Measurements from ENCODE around the gene STPG3. TPM values are rescaled to one million over a fixed set of nuclear protein-coding genes. Genes with fewer than 3 reads are reported as not detected.

Gene STPG3
- total RNA-seq, 2 experiments from 2014 or later, result not detected

DNA sequence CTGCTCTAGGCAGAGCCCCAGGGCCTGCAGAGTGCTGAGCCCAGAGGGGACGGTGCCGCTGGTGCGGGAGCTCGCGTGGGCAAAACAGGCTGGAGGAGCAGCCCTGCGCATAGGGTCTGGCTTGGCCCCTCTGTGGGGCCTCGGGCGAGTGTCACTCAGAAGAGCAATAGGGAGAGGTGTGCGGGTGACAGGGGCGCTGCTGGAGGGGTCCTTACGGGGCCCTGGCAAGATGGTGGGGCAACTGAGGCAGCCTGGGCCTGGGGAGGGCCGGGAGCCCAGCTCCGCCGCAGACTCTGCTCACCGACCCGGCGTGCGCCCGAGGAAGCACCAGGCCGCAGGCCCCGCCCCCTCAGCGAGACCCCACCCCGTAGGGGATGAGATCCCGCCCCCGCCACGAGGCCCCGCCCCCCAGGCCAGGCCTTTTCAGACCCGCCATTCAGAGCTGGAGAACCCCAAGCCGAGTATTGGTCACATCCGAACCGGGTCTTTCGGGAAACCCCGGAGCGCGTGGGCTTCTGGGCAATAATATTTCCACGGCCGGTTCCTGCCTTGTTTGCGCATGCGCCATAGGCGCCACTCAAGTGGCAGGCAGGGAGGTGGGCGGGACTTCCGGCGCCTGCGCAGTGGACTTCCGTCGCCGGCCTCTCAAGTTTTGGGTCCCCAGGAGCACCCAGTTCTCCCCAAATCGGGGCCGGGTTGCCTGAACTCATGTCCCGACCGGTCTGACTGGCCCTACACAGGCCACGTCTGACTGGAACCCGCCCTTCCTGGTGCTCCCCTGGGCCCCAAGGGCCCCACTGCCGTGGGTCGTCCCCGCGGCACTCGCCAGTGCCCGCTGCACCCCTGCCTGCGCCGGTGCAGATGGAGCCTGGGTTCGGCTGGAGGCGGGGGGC lies 27.8 kb upstream of the STPG3 start:
- peak overlapping the region; percentile 83 for H3K27ac Mint-ChIP-seq
- intact Hi-C loops (cut with DNase I, micrococcal nuclease), result loop anchor here (1.0 to 10.0 kb wide), 24 partner anchors 13 to 439 kb away; partner anchors contain the start of genes ANAPC2 (in 2 of the 2), SSNA1 (in 2 of the 2), TPRN (in 2 of the 2) and ABCA2 (in 1 of the 2)
- ATAC-seq (peak; percentile 90), DNase-seq (peak; percentile 99)
- peak overlapping the region; percentile 80 for H3K4me3 Mint-ChIP-seq
- H3K27me3 Mint-ChIP-seq, result peaks cover 2% of the 10 kb centered on the region
- no peaks in the 10 kb centered on the region for H3K9me3 Mint-ChIP-seq (ENCODE audit: low read depth)
- H3K36me3 Mint-ChIP-seq (ENCODE audit: low read depth), result no peaks in the 10 kb centered on the region
- CTCF ChIA-PET, result interaction anchor here (0.6 to 3.9 kb wide), 11 partner anchors 13 to 127 kb away, joined by 3 to 23 read pairs (median 3); partner anchors contain the start of genes NDOR1, TMEM203 and TUBB4B
- peaks cover 8% of the 10 kb centered on the region for H3K4me1 Mint-ChIP-seq
- POLR2A ChIA-PET, result interaction anchor here (1.0 to 1.8 kb wide), 4 partner anchors 16 to 94 kb away, joined by 3 to 10 read pairs (median 4); partner anchors contain the start of gene TUBB4B

DNA sequence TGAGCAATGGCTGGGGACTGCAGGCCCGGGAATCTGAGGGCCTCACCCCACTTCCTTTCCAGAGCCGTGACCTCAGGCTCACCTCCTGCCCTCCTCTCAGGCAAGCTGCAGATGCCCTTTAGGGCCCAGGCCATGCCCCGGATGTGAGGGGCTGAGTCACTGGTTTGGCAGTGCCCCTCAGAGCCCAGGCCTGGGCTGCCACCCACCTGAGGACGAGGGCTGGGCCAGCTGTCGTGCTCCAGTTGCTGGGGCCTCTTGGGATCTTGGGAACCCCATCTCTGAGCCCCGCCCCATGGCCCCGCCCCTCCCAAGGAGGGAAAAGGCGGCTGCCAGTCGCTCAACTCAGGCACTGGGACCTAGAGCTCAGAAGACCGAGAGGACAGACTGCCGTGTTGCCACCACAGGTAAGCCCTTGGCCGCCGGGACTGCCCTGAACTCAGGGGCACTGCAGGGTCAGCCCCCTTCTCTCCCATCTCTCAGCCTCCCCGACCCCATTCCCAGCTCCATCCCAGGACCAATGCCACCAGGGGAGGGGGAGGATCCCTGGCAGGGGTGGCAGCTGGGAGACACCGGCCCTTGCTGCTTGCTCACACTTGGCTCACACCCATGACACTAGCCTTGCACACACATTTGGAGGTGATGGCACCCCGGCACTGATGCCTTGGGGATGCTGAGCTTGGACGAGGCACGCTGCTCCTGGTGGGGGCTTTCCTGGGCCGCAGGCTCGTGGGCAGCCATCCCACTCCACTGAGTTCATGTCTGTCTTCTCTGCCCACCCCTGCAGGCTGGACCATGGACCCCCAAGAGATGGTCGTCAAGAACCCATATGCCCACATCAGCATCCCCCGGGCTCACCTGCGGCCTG lies 26.0 kb upstream of the STPG3 start, which contains the start of gene CYSRT1:
TSS of gene CYSRT1 (plus strand) at position 345 of the 865 bp plus-strand sequence. CDS start at position 793, 448 bp downstream.
- CTCF ChIA-PET, result interaction anchor here (0.7 to 3.9 kb wide), 6 partner anchors 12 to 134 kb away, joined by 3 to 23 read pairs (median 7); partner anchors contain the start of genes NDOR1 and TMEM203
- no peaks in the 10 kb centered on the region for H3K9me3 Mint-ChIP-seq (ENCODE audit: low read depth)

DNA sequence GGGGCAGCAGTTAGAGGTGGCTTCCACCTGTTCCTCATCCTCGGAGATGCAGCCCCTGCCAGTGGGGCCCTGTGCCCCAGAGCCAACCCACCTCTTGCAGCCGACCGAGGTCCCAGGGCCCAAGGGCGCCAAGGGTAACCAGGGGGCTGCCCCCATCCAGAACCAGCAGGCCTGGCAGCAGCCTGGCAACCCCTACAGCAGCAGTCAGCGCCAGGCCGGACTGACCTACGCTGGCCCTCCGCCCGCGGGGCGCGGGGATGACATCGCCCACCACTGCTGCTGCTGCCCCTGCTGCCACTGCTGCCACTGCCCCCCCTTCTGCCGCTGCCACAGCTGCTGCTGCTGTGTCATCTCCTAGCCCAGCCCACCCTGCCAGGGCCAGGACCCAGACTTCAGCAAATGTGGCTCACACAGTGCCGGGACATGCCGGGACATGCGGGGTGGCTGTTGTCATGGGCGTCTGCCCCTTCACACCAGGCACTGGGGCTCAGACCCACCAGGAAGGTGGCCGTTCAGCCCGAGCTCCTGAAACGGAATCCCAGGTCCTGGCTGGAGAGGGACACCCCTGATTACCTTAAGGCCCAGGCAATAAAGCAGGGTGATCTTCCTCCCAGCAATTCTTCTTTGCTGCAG lies 25.3 kb upstream of the STPG3 start:
- ChIA-PET POLR2A (no interaction called here), CTCF (interaction anchor here (0.7 to 3.9 kb wide), 7 partner anchors 11 to 135 kb away, joined by 3 to 23 read pairs (median 12); partner anchors contain the start of genes NDOR1 and TMEM203)
- no peak overlapping the region for H3K27ac Mint-ChIP-seq
- no peaks in the 10 kb centered on the region for H3K9me3 Mint-ChIP-seq (ENCODE audit: low read depth)
- ATAC-seq (no peak), DNase-seq (no peak)
- intact Hi-C loops (cut with DNase I, micrococcal nuclease), result loop anchor here in 1 of 2 experiments (10.0 kb wide), 2 partner anchors 181 to 441 kb away; partner anchors contain the start of gene NPDC1
- no peak overlapping the region for H3K4me3 Mint-ChIP-seq
- no peaks in the 10 kb centered on the region for H3K36me3 Mint-ChIP-seq (ENCODE audit: low read depth)
- H3K27me3 Mint-ChIP-seq, result peaks cover 2% of the 10 kb centered on the region
- peaks cover 8% of the 10 kb centered on the region for H3K4me1 Mint-ChIP-seq

More for the DNA sequence above, 26.0 kb upstream of the STPG3 start, which contains the start of gene CYSRT1:
- intact Hi-C loops (cut with DNase I, micrococcal nuclease), result loop anchor here in 1 of 2 experiments (5.0 to 10.0 kb wide), 3 partner anchors 38 to 440 kb away; partner anchors contain the start of genes ANAPC2, NPDC1 and SSNA1
- H3K4me3 Mint-ChIP-seq, result peak within 1 kb of the TSS; percentile 80
- H3K27ac Mint-ChIP-seq, result peak within 1 kb of the TSS; percentile 19
- no peaks in the 10 kb centered on the region for H3K36me3 Mint-ChIP-seq (ENCODE audit: low read depth)
- DNase-seq (peak; percentile 67), ATAC-seq (peak; percentile 6)
- H3K4me1 Mint-ChIP-seq, result peaks cover 8% of the 10 kb centered on the region
- H3K27me3 Mint-ChIP-seq, result peaks cover 2% of the 10 kb centered on the region
- POLR2A ChIA-PET, result no interaction called here

DNA sequence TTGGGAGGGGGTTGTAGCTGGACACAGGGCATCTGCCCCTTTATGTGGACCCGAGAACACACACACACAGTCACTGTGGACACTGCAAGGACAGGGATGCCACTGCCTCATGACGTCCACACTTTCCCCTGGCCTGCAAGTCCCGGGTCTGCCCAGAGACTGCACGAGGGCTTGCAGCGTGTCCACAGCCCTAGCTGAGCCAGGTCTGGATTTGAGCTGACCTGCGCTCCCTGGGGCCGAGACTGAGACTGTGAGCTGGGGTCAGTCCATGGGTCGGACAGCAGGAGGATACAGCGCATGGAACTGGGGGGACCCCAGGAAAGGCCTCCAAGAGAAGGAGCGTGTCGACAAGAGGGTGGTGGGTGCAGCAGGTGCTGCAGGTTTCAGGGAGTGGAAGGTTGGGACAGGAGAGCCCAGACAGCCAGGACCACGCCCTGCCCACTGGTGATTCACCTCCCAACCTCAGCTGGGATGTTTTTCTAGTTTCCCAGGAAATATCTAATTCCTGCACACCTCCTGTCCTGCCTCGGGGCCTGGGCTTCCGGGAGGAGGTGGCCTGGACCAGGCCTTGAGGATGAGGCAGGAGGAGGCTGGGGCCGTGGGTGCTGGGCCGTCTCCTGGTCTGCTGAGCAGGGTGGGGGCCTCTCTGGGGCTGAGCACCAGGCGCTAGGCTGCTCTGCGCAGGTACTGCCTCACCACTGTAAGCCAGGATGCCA lies 24.6 kb upstream of the STPG3 start:
- Mint-ChIP-seq H3K4me3 (no peak overlapping the region), H3K36me3 (ENCODE audit: low read depth) (no peaks in the 10 kb centered on the region), H3K4me1 (peaks cover 8% of the 10 kb centered on the region), H3K27me3 (peaks cover 2% of the 10 kb centered on the region), H3K9me3 (ENCODE audit: low read depth) (no peaks in the 10 kb centered on the region), H3K27ac (no peak overlapping the region)
- ChIA-PET POLR2A (no interaction called here), CTCF (interaction anchor here (0.5 to 2.9 kb wide), 10 partner anchors 10 to 107 kb away, joined by 3 to 13 read pairs (median 6); partner anchors contain the start of genes NDOR1, TMEM203 and TPRN)
- intact Hi-C loops (cut with DNase I, micrococcal nuclease), result loop anchor here (1.0 to 10.0 kb wide), 3 partner anchors 108 to 442 kb away; partner anchors contain the start of gene NPDC1 (in 1 of the 2)
- ATAC-seq, result no peak
- DNase-seq, result no peak

DNA sequence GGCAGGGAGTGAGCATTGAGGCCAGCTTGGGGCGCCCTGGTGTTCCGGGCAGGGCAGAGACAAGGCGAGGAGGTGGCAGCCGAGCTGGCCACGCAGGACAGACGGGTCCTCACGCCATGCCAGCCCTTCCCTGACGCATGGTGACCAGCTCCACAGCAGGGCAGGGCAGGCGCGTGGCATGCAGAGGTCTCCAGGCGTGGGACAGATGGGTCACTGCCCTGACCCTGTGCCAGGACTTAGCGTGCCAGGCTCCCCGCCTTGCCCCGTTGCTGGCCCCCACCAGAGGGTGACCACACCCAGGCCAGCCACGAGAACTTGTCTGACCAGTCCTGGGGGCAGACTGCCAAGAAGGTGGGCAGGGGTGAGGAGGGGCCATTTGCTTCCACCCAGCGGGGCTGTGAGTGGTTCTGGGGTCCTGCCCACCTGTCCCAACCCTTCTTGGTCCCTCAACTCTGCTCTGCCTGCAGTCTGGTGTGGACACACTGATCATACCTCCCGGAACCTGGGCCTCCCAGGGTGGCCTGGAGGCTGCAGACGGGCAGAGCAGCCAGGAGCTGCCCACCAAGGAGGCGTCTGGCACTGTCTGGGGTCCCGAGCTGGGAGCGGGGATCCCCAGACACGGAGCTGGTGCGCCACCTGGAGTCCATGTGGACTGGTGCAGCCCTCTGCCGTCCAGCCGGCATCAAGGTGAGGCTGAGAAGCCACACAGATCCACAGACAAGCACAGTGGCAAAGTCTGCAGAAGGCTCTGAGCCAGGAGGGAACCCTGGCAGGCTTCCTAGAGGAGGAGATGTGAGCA lies 23.8 kb upstream of the STPG3 start, which contains the start of gene RNF224:
TSS of gene RNF224 (plus strand) at position 449 of the 799 bp plus-strand sequence. CDS start 834 bp downstream, outside the sequence.
- Mint-ChIP-seq H3K27ac (no peak within 1 kb of the TSS), H3K27me3 (peaks cover 2% of the 10 kb centered on the region), H3K4me3 (no peak within 1 kb of the TSS), H3K4me1 (peaks cover 8% of the 10 kb centered on the region), H3K9me3 (ENCODE audit: low read depth) (no peaks in the 10 kb centered on the region), H3K36me3 (ENCODE audit: low read depth) (no peaks in the 10 kb centered on the region)
- intact Hi-C loops (cut with DNase I, micrococcal nuclease), result loop anchor here (1.0 to 10.0 kb wide), 3 partner anchors 109 to 442 kb away; partner anchors contain the start of gene NPDC1 (in 1 of the 2)
- CTCF ChIA-PET, result interaction anchor here (0.5 to 2.9 kb wide), 14 partner anchors 9 to 181 kb away, joined by 3 to 13 read pairs (median 4); partner anchors contain the start of genes NDOR1, NPDC1, TMEM203 and TPRN
- POLR2A ChIA-PET, result interaction anchor here (1.0 kb wide), 1 partner anchor 13 kb away, joined by 6 read pairs; the partner anchor contains the start of gene TUBB4B
- ATAC-seq (peak; percentile 38), DNase-seq (peak; percentile 90)

DNA sequence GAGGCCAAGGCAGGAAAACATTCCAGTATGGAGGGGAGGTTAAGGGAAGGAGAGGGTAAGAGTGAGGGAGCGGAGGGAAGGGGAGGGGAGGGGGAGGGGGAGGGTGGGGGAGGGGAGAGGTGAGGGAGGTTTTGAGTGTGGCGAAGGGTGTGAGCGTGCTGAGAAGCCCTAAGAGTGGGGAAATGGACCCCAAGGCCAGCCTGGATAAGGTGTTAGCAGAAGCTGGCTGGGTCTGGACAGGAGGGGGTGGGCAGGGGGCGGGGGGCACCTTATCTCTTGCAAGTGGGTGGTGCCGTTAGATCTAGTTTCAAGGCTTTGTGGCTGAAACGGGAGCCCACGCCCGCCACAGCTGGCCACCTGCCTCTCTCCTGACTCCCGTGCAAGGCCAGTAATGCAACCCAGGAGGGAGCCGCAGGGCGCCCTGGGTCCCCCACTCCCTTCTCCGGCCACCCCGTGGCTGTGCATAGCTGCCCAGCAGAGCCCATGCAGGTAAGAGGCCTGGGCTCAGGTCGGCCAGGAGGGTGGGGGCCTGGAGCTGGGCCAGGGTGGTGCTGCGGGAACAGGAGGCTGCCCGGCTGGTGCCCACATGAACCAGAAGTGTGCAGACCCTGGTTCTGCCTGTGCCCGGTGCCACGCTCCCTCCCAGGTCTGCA lies 23.1 kb upstream of the STPG3 start:
- peaks cover 2% of the 10 kb centered on the region for H3K27me3 Mint-ChIP-seq
- H3K36me3 Mint-ChIP-seq (ENCODE audit: low read depth), result no peaks in the 10 kb centered on the region

DNA sequence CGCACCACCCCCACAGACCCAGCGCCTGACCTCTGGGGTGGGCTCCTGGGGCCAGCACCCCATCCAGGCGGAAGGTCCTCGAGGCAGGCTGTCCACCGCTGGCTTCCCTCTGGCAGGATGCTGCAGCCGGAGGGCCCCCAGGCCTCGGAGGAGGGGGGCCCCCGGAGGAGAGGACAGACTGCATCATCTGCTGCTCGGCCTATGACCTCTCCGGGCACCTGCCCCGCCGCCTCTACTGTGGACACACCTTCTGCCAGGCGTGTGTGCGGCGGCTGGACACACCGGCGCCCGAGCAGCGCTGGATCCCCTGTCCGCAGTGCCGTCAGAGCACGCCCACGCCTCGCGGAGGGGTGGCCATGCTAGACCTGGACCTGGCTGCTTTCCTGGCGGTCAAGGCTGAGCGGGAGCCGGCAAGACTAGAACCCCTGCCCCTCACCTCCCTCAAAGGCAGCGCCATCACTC lies 22.5 kb upstream of the STPG3 start:
- Mint-ChIP-seq H3K4me1 (peaks cover 8% of the 10 kb centered on the region), H3K9me3 (ENCODE audit: low read depth) (no peaks in the 10 kb centered on the region), H3K27ac (no peak overlapping the region), H3K36me3 (ENCODE audit: low read depth) (no peaks in the 10 kb centered on the region), H3K4me3 (no peak overlapping the region), H3K27me3 (peaks cover 2% of the 10 kb centered on the region)
- ATAC-seq, result no peak
- DNase-seq, result no peak
- POLR2A ChIA-PET, result no interaction called here
- intact Hi-C loops (cut with DNase I, micrococcal nuclease), result loop anchor here in 1 of 2 experiments (10.0 kb wide), 2 partner anchors 184 to 444 kb away; partner anchors contain the start of gene NPDC1
- CTCF ChIA-PET, result interaction anchor here (0.5 kb wide), 1 partner anchor 182 kb away, joined by 3 read pairs; no protein-coding TSS in a partner anchor

More for the DNA sequence above, 23.1 kb upstream of the STPG3 start:
- ChIA-PET POLR2A (interaction anchor here (1.0 kb wide), 1 partner anchor 13 kb away, joined by 6 read pairs; the partner anchor contains the start of gene TUBB4B), CTCF (interaction anchor here (0.6 to 2.9 kb wide), 8 partner anchors 9 to 181 kb away, joined by 3 to 13 read pairs (median 8); partner anchors contain the start of genes NDOR1, NPDC1, TMEM203 and TPRN)
- Mint-ChIP-seq H3K4me1 (peaks cover 8% of the 10 kb centered on the region), H3K27ac (no peak overlapping the region), H3K9me3 (ENCODE audit: low read depth) (no peaks in the 10 kb centered on the region), H3K4me3 (no peak overlapping the region)
- ATAC-seq, result no peak
- intact Hi-C loops (cut with DNase I, micrococcal nuclease), result loop anchor here (1.0 to 10.0 kb wide), 3 partner anchors 110 to 443 kb away; partner anchors contain the start of gene NPDC1 (in 1 of the 2)
- no peak for DNase-seq

DNA sequence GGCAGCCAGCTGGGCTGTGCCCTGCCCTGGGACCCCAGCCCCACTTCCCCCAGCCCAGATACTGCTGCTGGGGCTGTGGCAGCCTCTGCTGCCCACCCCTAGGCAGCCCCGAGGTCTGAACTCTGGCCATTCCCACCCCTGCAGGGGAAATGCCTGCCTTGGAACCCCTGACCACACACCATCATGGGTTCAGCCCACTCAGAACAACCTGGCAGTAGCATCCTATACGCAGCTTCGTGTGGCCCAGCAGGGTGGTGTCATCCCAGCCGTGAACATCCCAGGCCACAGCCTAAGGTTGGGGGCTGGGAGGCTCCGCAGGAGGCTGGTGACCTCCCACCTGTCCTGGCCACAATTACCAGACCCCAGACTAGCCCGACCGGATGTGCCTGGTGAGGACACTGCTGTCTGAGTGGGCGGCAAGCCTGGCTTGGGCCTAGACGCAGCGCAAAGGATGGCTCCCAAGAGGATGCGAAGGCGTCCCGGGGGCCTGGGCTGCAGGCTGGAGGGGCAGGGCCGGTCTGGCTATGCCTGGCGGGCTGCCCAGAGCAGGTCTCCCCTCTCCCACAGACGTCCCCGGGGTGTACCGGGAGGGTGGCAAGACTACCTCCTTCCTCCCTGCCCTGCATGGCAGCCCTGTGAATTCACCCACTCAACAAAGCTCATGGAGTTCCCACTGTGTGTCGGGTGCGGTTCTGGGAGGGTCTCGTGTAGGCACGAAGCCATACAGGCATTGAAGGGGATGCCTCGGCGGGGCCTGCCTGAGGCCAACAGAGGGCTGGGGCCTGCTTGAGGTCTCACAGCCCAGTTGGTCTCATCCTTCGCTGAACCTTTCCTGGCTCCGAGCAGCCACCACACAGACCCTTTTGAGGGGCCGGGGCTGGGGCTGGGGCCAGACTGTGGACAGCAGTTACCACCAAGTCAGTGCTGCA lies 21.9 kb upstream of the STPG3 start:
- DNase-seq (no peak), ATAC-seq (no peak)
- Mint-ChIP-seq H3K4me3 (no peak overlapping the region), H3K27me3 (peaks cover 2% of the 10 kb centered on the region), H3K4me1 (peaks cover 8% of the 10 kb centered on the region), H3K27ac (no peak overlapping the region), H3K36me3 (ENCODE audit: low read depth) (no peaks in the 10 kb centered on the region), H3K9me3 (ENCODE audit: low read depth) (no peaks in the 10 kb centered on the region)
- intact Hi-C loops (cut with DNase I, micrococcal nuclease), result loop anchor here in 1 of 2 experiments (10.0 kb wide), 2 partner anchors 184 to 444 kb away; partner anchors contain the start of gene NPDC1
- POLR2A ChIA-PET, result no interaction called here
- CTCF ChIA-PET, result interaction anchor here (0.5 to 0.7 kb wide), 2 partner anchors 12 to 183 kb away, joined by 3 read pairs; no protein-coding TSS in a partner anchor

All from activated CD4-positive, alpha-beta T cell treated with anti-CD3 and anti-CD28 coated beads for 36 hours (primary cell).